Measurements from ENCODE around the gene AMACR.
"Not testable (repeated sequence)": the region's sequence is repeated elsewhere in the genome, so short reads cannot be mapped to it uniquely, and the experiment has no call there.

Gene AMACR

GRCh38 chr5:33964132-33964700, 43.6 kb downstream of the AMACR start:
- DNase-seq: no peak

- no peak for DNase-seq
Observed at GRCh38 chr5:33958176-33958575, 49.7 kb downstream of the AMACR start.

GRCh38 chr5:33957577-33958150, 50.2 kb downstream of the AMACR start:
- no peak for DNase-seq

DNA sequence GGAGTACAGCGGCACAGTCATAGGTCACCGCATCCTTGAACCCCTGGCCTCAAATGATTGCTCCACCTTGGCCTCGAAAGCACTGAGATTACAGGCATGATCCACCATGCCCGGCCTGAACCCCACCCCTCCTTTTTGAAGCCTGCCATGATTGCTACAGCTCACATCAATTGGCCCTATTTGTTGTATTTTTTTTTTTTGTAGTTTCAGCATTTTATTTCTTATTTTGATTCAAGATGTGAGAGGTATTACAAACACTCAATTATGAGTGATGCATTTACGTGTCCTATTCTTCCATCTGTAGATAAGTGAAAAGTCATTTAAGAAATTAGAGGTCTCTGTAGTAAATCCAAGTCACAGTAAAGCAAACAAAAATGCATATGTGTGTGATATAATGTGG, 55.7 kb downstream of the AMACR start:
- not testable (repeated sequence) for DNase-seq

DNA sequence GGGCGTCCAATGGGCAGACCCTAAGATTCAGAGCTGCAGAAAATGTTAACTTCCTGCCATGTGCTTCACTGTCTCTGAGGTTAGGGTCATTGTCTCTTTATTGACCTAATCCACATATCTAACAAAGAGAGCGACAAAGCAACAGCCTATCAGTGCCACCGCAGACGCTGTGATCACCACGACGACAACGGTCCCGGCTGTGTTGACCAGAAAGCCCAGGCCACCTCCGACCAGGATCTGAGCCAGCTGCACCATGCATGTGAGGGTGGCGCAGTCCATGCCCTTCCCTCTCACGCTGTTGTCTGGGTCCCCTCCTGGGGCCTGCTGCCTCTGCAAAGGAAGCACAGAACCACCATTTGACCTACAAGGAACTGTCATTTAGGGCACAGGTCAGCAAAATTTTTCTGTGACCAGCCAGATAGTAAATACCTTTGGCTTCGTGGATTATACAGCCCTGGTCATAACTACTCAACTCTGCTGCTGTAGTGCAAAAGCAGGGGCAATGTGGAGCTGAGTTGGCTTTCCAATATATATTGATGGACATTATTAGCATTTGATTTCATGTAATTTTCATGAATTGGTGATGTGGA, 63.2 kb downstream of the AMACR start:
- no peak for DNase-seq

DNA sequence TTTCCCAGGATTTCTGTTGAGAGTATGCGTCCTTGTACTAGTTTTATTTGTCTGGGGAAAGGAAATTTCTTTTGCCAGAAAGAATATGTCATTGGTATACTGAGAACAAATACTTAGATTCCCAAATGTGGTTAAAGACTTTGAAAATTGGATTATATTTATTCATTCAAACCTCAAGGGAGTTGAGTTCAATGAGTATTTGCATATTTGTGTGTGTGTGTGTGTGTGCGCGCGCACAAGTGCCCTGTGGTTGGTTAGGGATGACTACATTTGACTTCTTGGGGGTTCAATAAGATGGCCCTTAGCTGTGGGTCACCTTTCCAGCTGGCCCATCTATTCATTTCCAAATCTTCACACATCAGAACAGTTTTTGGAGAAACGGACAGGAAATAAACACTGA, 66.8 kb downstream of the AMACR start:
- no peak for DNase-seq

GRCh38 chr5:33939556-33940262, 68.1 kb downstream of the AMACR start:
- no peak for DNase-seq

DNA sequence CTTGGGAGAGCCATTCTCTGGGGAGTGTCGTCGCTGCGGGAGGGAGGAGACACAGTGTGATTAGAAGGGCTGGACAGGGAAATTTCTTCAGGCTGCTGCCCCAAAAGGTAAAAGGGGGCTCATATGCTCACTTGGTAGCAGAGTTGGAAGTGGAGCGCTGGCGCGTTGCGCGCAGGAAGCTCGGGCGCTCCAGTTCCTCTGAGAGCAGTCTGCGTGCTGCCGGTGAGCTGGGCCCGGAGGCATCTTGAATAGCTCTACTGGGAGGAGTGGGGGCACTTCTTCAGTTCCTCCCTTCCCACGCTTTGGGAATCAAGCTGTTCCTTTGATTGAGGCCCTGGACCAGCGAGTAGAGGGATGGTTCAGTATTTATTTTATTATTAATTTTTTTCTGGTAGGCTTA, 69.0 kb downstream of the AMACR start:
- no peak for DNase-seq

GRCh38 chr5:33938507-33938796, 69.4 kb downstream of the AMACR start:
- DNase-seq: no peak

- no peak for DNase-seq
Observed at GRCh38 chr5:33937707-33938506, 69.9 kb downstream of the AMACR start.

GRCh38 chr5:33937017-33937706, 70.7 kb downstream of the AMACR start:
- DNase-seq: no peak

DNA sequence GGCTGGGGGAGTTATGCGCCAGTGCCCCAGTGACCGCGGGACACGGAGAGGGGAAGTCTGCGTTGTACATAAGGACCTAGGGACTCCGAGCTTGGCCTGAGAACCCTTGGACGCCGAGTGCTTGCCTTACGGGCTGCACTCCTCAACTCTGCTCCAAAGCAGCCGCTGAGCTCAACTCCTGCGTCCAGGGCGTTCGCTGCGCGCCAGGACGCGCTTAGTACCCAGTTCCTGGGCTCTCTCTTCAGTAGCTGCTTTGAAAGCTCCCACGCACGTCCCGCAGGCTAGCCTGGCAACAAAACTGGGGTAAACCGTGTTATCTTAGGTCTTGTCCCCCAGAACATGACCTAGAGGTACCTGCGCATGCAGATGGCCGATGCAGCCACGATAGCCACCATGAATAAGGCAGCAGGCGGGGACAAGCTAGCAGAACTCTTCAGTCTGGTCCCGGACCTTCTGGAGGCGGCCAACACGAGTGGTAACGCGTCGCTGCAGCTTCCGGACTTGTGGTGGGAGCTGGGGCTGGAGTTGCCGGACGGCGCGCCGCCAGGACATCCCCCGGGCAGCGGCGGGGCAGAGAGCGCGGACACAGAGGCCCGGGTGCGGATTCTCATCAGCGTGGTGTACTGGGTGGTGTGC, 71.4 kb downstream of the AMACR start, which contains the start of gene RXFP3:
TSS of gene RXFP3 (plus strand) at position 6 of the 636 bp plus-strand sequence. CDS start at position 361, 355 bp downstream.
- no peak for DNase-seq
